ENCODE results near the gene INSIG1. TPM values are rescaled to one million over a fixed set of nuclear protein-coding genes. Genes with fewer than 3 reads are reported as not detected.
A peak's percentile ranks its signal among the peaks of the same experiment; 100 is the strongest.

The INSIG1 gene
- total and polyA plus RNA-seq, 9 donors: 15.7 to 25.1 (median 24.0) TPM

DNA sequence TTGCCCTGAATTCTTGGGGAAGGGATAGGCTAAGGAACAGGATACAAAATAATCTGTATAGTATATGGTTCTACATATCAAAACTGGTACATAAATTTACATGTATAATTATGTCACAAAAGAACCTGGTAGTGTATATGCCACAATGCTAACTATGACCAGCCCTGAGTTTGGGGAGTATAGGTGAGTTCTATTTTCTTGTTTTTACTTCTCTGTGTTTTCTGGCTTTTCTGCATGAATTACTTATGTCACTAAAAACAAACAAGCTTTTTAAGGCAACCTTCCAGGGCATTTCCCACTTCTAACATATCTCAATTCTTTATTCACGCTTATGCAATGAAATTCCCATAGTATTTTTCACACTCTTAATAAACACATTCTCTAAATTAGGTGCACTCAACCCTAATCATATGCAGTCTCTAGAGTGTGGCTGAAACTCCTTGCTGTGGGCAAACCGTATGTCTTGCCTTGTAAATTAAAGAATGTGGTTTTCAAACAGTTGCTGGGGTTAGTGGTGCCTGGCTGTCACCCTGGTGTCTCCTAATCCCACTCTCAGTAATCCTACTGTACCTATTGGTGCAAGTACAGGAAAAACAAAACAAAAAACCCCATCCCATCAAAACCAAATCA lies 14.0 kb upstream of the INSIG1 start:
- no peaks in the 10 kb centered on the region for H3K9me3 ChIP-seq (replicated peaks; ENCODE audit: control insufficient read depth, low read depth, low read length)
- DNase-seq: no peak
- no peak overlapping the region for H3K4me3 ChIP-seq (ENCODE audit: low read length)
- 100% methylated on average over 1 of the region's 2 CpGs for WGBS (ENCODE audit: insufficient coverage)
- H3K27me3 ChIP-seq (ENCODE audit: control insufficient read depth, insufficient read depth, low read length): peaks cover 10% of the 10 kb centered on the region
- no peaks in the 10 kb centered on the region for H3K36me3 ChIP-seq (ENCODE audit: control insufficient read depth, insufficient read depth, low read length)
- H3K4me1 ChIP-seq (ENCODE audit: control insufficient read depth, insufficient read depth, low read length): peaks cover 3% of the 10 kb centered on the region
- no peak overlapping the region for H3K27ac ChIP-seq (ENCODE audit: low read length)

DNA sequence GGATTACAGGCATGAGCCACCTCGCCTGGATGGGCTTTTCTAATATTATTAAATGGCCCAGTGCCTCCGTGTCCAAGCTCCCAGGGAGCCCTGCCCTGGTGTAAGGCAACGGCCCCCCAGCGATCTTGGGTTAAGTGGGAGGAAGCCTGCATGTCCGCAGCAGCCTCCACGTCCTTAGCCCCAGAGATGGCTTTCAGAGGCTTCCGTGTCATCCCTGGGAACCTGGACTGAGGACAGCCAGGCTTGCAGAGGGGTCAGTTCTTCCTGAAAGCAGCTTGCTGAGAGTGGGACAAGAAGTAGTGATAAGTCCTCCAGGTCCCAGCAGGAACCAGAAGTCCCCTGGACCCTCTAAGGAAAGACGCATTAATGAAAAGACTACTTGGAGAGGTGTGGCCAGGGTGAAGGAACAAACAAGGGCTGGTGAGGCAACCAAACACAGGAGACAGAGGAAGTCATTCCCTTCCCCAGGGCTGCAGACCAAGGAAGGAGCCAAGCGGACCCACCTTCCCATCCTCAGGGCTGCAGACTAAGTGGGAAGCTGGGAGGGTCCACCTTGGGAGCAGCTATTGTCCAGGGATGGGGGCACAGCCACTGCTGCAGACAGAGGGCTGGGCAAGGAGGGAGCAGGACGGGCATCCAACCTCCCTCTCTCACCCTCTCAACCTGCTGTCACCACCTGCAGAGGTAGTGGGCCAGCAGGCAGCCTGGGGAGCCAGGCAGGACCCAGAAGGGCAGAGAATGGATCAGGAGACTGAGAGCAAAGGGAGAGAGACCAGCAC lies 13.0 kb upstream of the INSIG1 start:
- peaks cover 3% of the 10 kb centered on the region for H3K4me1 ChIP-seq (ENCODE audit: control insufficient read depth, insufficient read depth, low read length)
- 72% methylated on average over 8 of the region's 10 CpGs for WGBS (ENCODE audit: insufficient coverage)
- no peaks in the 10 kb centered on the region for H3K36me3 ChIP-seq (ENCODE audit: control insufficient read depth, insufficient read depth, low read length)
- peaks cover 6% of the 10 kb centered on the region for H3K27me3 ChIP-seq (ENCODE audit: control insufficient read depth, insufficient read depth, low read length)
- H3K27ac ChIP-seq (ENCODE audit: low read length): no peak overlapping the region
- no peak for DNase-seq
- no peak overlapping the region for H3K4me3 ChIP-seq (ENCODE audit: low read length)
- no peaks in the 10 kb centered on the region for H3K9me3 ChIP-seq (replicated peaks; ENCODE audit: control insufficient read depth, low read depth, low read length)

DNA sequence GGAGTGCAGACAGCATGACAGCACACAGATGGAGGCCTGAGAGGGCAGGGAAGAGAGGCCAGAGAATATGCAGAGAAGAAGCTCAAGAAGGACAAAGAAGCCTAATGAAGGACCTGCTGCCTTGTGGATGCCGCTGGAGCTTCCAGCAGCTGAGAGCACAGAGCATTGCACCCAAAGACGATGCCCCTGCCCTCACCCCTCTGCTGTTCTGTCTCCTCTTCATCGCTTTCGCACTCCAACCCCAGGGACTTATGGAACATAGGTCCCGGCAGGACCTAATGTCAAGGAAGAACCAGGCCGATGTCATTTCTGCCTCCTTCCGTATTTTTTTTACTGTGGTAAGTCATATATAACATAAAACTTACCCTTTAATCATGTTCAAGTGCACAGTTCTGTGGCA lies 12.3 kb upstream of the INSIG1 start:
- no peak overlapping the region for H3K4me3 ChIP-seq (ENCODE audit: low read length)
- 83% methylated on average over 2 of the region's 7 CpGs for WGBS (ENCODE audit: insufficient coverage)

GRCh38 chr7:155285833-155286232 lies 11.8 kb upstream of the INSIG1 start:
- WGBS (ENCODE audit: insufficient coverage): 90% methylated on average over 3 of the region's 11 CpGs
- Histone ChIP-seq H3K27ac (ENCODE audit: low read length) (no peak overlapping the region), H3K36me3 (ENCODE audit: control insufficient read depth, insufficient read depth, low read length) (no peaks in the 10 kb centered on the region), H3K4me1 (ENCODE audit: control insufficient read depth, insufficient read depth, low read length) (peaks cover 3% of the 10 kb centered on the region), H3K27me3 (ENCODE audit: control insufficient read depth, insufficient read depth, low read length) (peaks cover 6% of the 10 kb centered on the region), H3K4me3 (ENCODE audit: low read length) (no peak overlapping the region), H3K9me3 (replicated peaks; ENCODE audit: control insufficient read depth, low read depth, low read length) (no peaks in the 10 kb centered on the region)
- DNase-seq: no peak

More for the DNA sequence above, 12.3 kb upstream of the INSIG1 start:
- no peak overlapping the region for H3K27ac ChIP-seq (ENCODE audit: low read length)
- H3K36me3 ChIP-seq (ENCODE audit: control insufficient read depth, insufficient read depth, low read length): no peaks in the 10 kb centered on the region
- peaks cover 6% of the 10 kb centered on the region for H3K27me3 ChIP-seq (ENCODE audit: control insufficient read depth, insufficient read depth, low read length)
- no peaks in the 10 kb centered on the region for H3K9me3 ChIP-seq (replicated peaks; ENCODE audit: control insufficient read depth, low read depth, low read length)
- peaks cover 3% of the 10 kb centered on the region for H3K4me1 ChIP-seq (ENCODE audit: control insufficient read depth, insufficient read depth, low read length)
- DNase-seq: no peak

DNA sequence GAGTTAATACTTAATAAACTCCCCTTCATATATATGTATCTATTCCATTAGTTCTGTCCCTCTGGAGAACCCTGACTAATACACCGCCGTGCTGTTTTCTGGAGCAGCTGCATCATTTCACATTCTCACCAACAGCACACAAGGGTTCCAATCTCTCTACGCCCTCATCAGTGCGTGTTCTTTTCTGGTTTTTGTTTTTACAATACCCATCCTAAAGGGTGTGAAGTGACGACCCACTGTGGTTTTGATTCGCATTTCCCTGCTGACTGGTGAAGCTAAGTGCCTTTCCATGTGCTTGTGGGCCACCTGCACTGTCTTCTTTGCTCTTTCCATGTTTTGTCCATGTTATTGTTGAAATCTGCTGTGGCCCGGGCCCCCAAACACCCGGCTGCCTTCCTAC lies 11.0 kb upstream of the INSIG1 start:
- H3K27me3 ChIP-seq (ENCODE audit: control insufficient read depth, insufficient read depth, low read length): peaks cover 5% of the 10 kb centered on the region
- H3K36me3 ChIP-seq (ENCODE audit: control insufficient read depth, insufficient read depth, low read length): no peaks in the 10 kb centered on the region
- peaks cover 3% of the 10 kb centered on the region for H3K4me1 ChIP-seq (ENCODE audit: control insufficient read depth, insufficient read depth, low read length)
- 79% methylated on average over 8 of the region's 8 CpGs for WGBS (ENCODE audit: insufficient coverage)
- no peak for DNase-seq
- no peak overlapping the region for H3K4me3 ChIP-seq (ENCODE audit: low read length)
- no peak overlapping the region for H3K27ac ChIP-seq (ENCODE audit: low read length)
- H3K9me3 ChIP-seq (replicated peaks; ENCODE audit: control insufficient read depth, low read depth, low read length): no peaks in the 10 kb centered on the region

GRCh38 chr7:155287284-155287935 lies 10.3 kb upstream of the INSIG1 start:
- peaks cover 3% of the 10 kb centered on the region for H3K4me1 ChIP-seq (ENCODE audit: control insufficient read depth, insufficient read depth, low read length)
- H3K27me3 ChIP-seq (ENCODE audit: control insufficient read depth, insufficient read depth, low read length): peaks cover 5% of the 10 kb centered on the region
- WGBS (ENCODE audit: insufficient coverage): 88% methylated on average over 23 of the region's 26 CpGs
- H3K4me3 ChIP-seq (ENCODE audit: low read length): no peak overlapping the region
- H3K36me3 ChIP-seq (ENCODE audit: control insufficient read depth, insufficient read depth, low read length): no peaks in the 10 kb centered on the region
- DNase-seq: peak; percentile 30
- H3K27ac ChIP-seq (ENCODE audit: low read length): no peak overlapping the region
- H3K9me3 ChIP-seq (replicated peaks; ENCODE audit: control insufficient read depth, low read depth, low read length): no peaks in the 10 kb centered on the region

DNA sequence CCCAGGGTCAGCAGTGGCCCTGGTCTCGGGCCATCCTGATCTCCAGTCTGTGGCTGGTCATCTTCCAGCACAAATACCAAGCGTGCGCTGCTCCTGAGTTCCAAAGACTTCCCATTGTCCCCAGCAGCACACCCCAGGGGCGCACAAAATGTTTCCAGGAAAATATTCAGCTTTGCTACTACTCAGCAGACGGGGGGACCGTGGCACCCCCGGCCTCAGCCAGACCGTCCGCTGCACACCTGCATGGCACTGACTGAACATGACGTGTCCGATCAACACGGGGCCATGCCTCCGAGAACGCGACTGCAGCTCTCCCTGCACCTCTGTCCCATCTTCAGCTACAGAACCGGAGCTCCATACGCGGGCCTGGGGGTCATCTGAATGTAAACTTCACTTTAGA lies 9.6 kb upstream of the INSIG1 start:
- Histone ChIP-seq H3K27me3 (ENCODE audit: control insufficient read depth, insufficient read depth, low read length) (peaks cover 3% of the 10 kb centered on the region), H3K4me3 (ENCODE audit: low read length) (no peak overlapping the region), H3K27ac (ENCODE audit: low read length) (no peak overlapping the region), H3K4me1 (ENCODE audit: control insufficient read depth, insufficient read depth, low read length) (peaks cover 3% of the 10 kb centered on the region), H3K36me3 (ENCODE audit: control insufficient read depth, insufficient read depth, low read length) (no peaks in the 10 kb centered on the region), H3K9me3 (replicated peaks; ENCODE audit: control insufficient read depth, low read depth, low read length) (no peaks in the 10 kb centered on the region)
- 96% methylated on average over 15 of the region's 18 CpGs for WGBS (ENCODE audit: insufficient coverage)
- no peak for DNase-seq

DNA sequence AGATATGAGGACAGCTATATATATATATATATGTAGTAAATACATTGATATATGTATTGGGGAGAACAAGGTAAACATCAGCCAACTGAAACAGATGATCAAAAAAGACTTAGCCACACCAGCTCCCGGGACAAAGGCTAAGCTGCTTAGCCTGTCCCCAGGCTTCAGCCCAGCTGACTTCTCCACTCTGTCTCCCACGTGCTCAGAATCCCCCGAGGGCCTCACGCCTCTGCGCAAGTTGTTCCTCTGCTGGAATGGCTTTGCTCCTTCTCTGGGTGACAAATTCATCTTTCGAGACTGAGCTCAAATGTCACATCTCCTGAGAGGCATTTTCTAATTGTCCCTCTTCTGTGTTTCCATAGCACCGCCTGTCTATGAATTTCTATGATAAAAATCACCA lies 8.6 kb upstream of the INSIG1 start:
- H3K4me3 ChIP-seq (ENCODE audit: low read length): no peak overlapping the region
- H3K9me3 ChIP-seq (replicated peaks; ENCODE audit: control insufficient read depth, low read depth, low read length): no peaks in the 10 kb centered on the region
- H3K27me3 ChIP-seq (ENCODE audit: control insufficient read depth, insufficient read depth, low read length): peaks cover 3% of the 10 kb centered on the region
- no peak for DNase-seq
- H3K36me3 ChIP-seq (ENCODE audit: control insufficient read depth, insufficient read depth, low read length): no peaks in the 10 kb centered on the region
- H3K4me1 ChIP-seq (ENCODE audit: control insufficient read depth, insufficient read depth, low read length): peaks cover 3% of the 10 kb centered on the region
- H3K27ac ChIP-seq (ENCODE audit: low read length): no peak overlapping the region
- 53% methylated on average over 5 of the region's 7 CpGs for WGBS (ENCODE audit: insufficient coverage)

- Histone ChIP-seq H3K36me3 (ENCODE audit: control insufficient read depth, insufficient read depth, low read length) (no peaks in the 10 kb centered on the region), H3K27me3 (ENCODE audit: control insufficient read depth, insufficient read depth, low read length) (peaks cover under 1% of the 10 kb centered on the region)
- WGBS (ENCODE audit: insufficient coverage): 88% methylated on average over 7 of the region's 11 CpGs
Measured at GRCh38 chr7:155289949-155290501, 7.7 kb upstream of the INSIG1 start.

GRCh38 chr7:155291045-155291530 lies 6.6 kb upstream of the INSIG1 start:
- H3K4me3 ChIP-seq (ENCODE audit: low read length): no peak overlapping the region
- H3K4me1 ChIP-seq (ENCODE audit: control insufficient read depth, insufficient read depth, low read length): peaks cover 3% of the 10 kb centered on the region
- H3K27me3 ChIP-seq (ENCODE audit: control insufficient read depth, insufficient read depth, low read length): no peaks in the 10 kb centered on the region
- 78% methylated on average over 3 of the region's 5 CpGs for WGBS (ENCODE audit: insufficient coverage)
- no peaks in the 10 kb centered on the region for H3K36me3 ChIP-seq (ENCODE audit: control insufficient read depth, insufficient read depth, low read length)
- H3K9me3 ChIP-seq (replicated peaks; ENCODE audit: control insufficient read depth, low read depth, low read length): no peaks in the 10 kb centered on the region
- DNase-seq: no peak
- no peak overlapping the region for H3K27ac ChIP-seq (ENCODE audit: low read length)

More at GRCh38 chr7:155289949-155290501, 7.7 kb upstream of the INSIG1 start:
- H3K9me3 ChIP-seq (replicated peaks; ENCODE audit: control insufficient read depth, low read depth, low read length): no peaks in the 10 kb centered on the region
- peaks cover 3% of the 10 kb centered on the region for H3K4me1 ChIP-seq (ENCODE audit: control insufficient read depth, insufficient read depth, low read length)
- no peak overlapping the region for H3K4me3 ChIP-seq (ENCODE audit: low read length)
- H3K27ac ChIP-seq (ENCODE audit: low read length): no peak overlapping the region
- no peak for DNase-seq

Measured in muscle of leg (tissue), 11 donors.